Parathyroid adenoma (tissue), 2 donors: ENCODE data around the gene PRPF8.
"Not testable (repeated sequence)": the region's sequence is repeated elsewhere in the genome, so short reads cannot be mapped to it uniquely, and the experiment has no call there.

ENCODE experiments used
- H2AFZ ChIP-seq: fragments of 300-600 bp; sonication (generic); one replicate; pipeline ENCODE4 v1.7.0; 2017; ENCODE audit warnings: antibody characterized with exemption, mild to moderate bottlenecking
- H3K27ac ChIP-seq: fragments of 300-600 bp; sonication (generic); one replicate; pipeline ENCODE4 v1.7.0; 2017
- H3K27me3 ChIP-seq: fragments of 300-600 bp; sonication (generic); one replicate; pipeline ENCODE4 v1.7.0; 2017; ENCODE audit warnings: low read length; ENCODE audit not compliant: control insufficient read depth, insufficient read depth
- H3K36me3 ChIP-seq: fragments of 300-600 bp; sonication (generic); one replicate; pipeline ENCODE4 v1.7.0; 2017; ENCODE audit warnings: low read length; ENCODE audit not compliant: control insufficient read depth, insufficient read depth
- H3K4me1 ChIP-seq: fragments of 300-600 bp; sonication (generic); one replicate; pipeline ENCODE4 v1.7.0; 2017; ENCODE audit warnings: control low read depth
- H3K4me2 ChIP-seq: fragments of 300-600 bp; sonication (generic); one replicate; pipeline ENCODE4 v1.7.0; 2017; ENCODE audit warnings: low read length
- H3K4me3 ChIP-seq: fragments of 300-600 bp; sonication (generic); one replicate; pipeline ENCODE4 v1.7.0; 2017; ENCODE audit warnings: low read depth, low read length
- H3K79me2 ChIP-seq: fragments of 300-600 bp; sonication (generic); one replicate; pipeline ENCODE4 v1.7.0; 2017; ENCODE audit warnings: control low read depth
- H3K9ac ChIP-seq: fragments of 300-600 bp; sonication (generic); one replicate; pipeline ENCODE4 v1.7.0; 2017; ENCODE audit warnings: mild to moderate bottlenecking
- H3K9me3 ChIP-seq: fragments of 300-600 bp; sonication (generic); one replicate; pipeline ENCODE4 v1.7.0; 2017; ENCODE audit warnings: low read length; ENCODE audit not compliant: control insufficient read depth
- CTCF ChIP-seq: fragments of 300-600 bp; sonication (generic); IDR thresholded peaks from one replicate; pipeline ENCODE4 v1.7.0; 2017; ENCODE audit warnings: antibody characterized with exemption, mild to moderate bottlenecking
- donor health status: primary hyperparathyroidism.

The PRPF8 gene

GRCh38 chr17:1710807-1711553 lies 26.3 kb upstream of the PRPF8 start:
- H3K79me2 ChIP-seq: peaks cover 8% of the 10 kb centered on the region
- peak overlapping the region; percentile 94 for H2AFZ ChIP-seq
- H3K4me2 ChIP-seq: peak overlapping the region; percentile 97
- no peaks in the 10 kb centered on the region for H3K36me3 ChIP-seq
- H3K9me3 ChIP-seq: no peaks in the 10 kb centered on the region
- peak overlapping the region; percentile 63 for H3K4me3 ChIP-seq
- H3K27ac ChIP-seq: peak overlapping the region; percentile 22
- H3K4me1 ChIP-seq: peaks cover 15% of the 10 kb centered on the region
- H3K9ac ChIP-seq: no peak overlapping the region
- H3K27me3 ChIP-seq: no peaks in the 10 kb centered on the region
- TF ChIP-seq CTCF: no peak

- Histone ChIP-seq H3K4me2 (peak within 1 kb of the TSS; percentile 97), H3K36me3 (no peaks in the 10 kb centered on the region), H3K4me3 (peak within 1 kb of the TSS; percentile 63), H3K9me3 (no peaks in the 10 kb centered on the region), H3K9ac (peak within 1 kb of the TSS; percentile 68), H3K27me3 (no peaks in the 10 kb centered on the region), H2AFZ (peak within 1 kb of the TSS; percentile 94), H3K27ac (peak within 1 kb of the TSS; percentile 22), H3K79me2 (peaks cover 8% of the 10 kb centered on the region), H3K4me1 (peaks cover 15% of the 10 kb centered on the region)
- peak; percentile 11 for TF ChIP-seq CTCF
These were observed 25.5 kb upstream of the PRPF8 start, which contains the start of gene TLCD2 for GRCh38 chr17:1709971-1710806. TSS of gene TLCD2 (minus strand) at chr17:1710377. CDS start at chr17:1710242, 135 bp downstream.

- peaks cover 9% of the 10 kb centered on the region for H3K4me1 ChIP-seq
These were observed 24.8 kb upstream of the PRPF8 start for GRCh38 chr17:1709403-1709951.

GRCh38 chr17:1708791-1709346 lies 24.2 kb upstream of the PRPF8 start:
- not testable (repeated sequence) for H3K4me2 ChIP-seq, H3K27ac ChIP-seq, H3K9me3 ChIP-seq, H3K4me3 ChIP-seq, H3K27me3 ChIP-seq, H3K36me3 ChIP-seq, H3K9ac ChIP-seq, H3K79me2 ChIP-seq, H2AFZ ChIP-seq, H3K4me1 ChIP-seq

More at GRCh38 chr17:1709403-1709951, 24.8 kb upstream of the PRPF8 start:
- TF ChIP-seq CTCF: no peak
- peaks cover 6% of the 10 kb centered on the region for H3K79me2 ChIP-seq
- H3K36me3 ChIP-seq: no peaks in the 10 kb centered on the region
- no peaks in the 10 kb centered on the region for H3K9me3 ChIP-seq
- no peak overlapping the region for H3K4me3 ChIP-seq
- no peaks in the 10 kb centered on the region for H3K27me3 ChIP-seq
- H2AFZ ChIP-seq: peak overlapping the region; percentile 94
- no peak overlapping the region for H3K27ac ChIP-seq
- H3K9ac ChIP-seq: no peak overlapping the region
- H3K4me2 ChIP-seq: peak overlapping the region; percentile 97

GRCh38 chr17:1707107-1707506 lies 22.4 kb upstream of the PRPF8 start:
- peak overlapping the region; percentile 14 for H3K4me3 ChIP-seq
- no peak overlapping the region for H3K9ac ChIP-seq
- H3K27me3 ChIP-seq: no peaks in the 10 kb centered on the region
- H3K36me3 ChIP-seq: no peaks in the 10 kb centered on the region
- H3K4me2 ChIP-seq: peak overlapping the region; percentile 55
- H3K79me2 ChIP-seq: no peaks in the 10 kb centered on the region
- H2AFZ ChIP-seq: peak overlapping the region; percentile 23
- no peak for TF ChIP-seq CTCF
- H3K9me3 ChIP-seq: no peaks in the 10 kb centered on the region
- H3K4me1 ChIP-seq: no peaks in the 10 kb centered on the region
- H3K27ac ChIP-seq: no peak overlapping the region
